HEK293 (cell line): ENCODE results near the gene TUBGCP6.

Experiments
- ZNF449 ChIP-seq: fragments of 450-650 bp; formaldehyde crosslinking; IDR thresholded peaks from 2 replicates; pipeline ENCODE4 v1.5.1; 2017; ENCODE audit warnings: missing biosample characterization, mild to moderate bottlenecking, missing genetic modification characterization, moderate library complexity
- TF ChIP-seq, protein P1 (sequence below): fragments of 450-650 bp; formaldehyde crosslinking; conservative IDR thresholded peaks from 2 replicates; pipeline ENCODE4 v1.5.1; 2016; ENCODE audit warnings: low read depth, missing biosample characterization, missing genetic modification characterization
- TF ChIP-seq, protein P2 (sequence below): fragments of 450-650 bp; formaldehyde crosslinking; IDR thresholded peaks from 2 replicates; pipeline ENCODE4 v1.5.1; 2016; ENCODE audit warnings: missing biosample characterization, missing genetic modification characterization
- TF ChIP-seq, protein P3 (sequence below): fragments of 450-650 bp; formaldehyde crosslinking; IDR thresholded peaks from 2 replicates; pipeline ENCODE4 v1.5.1; 2016; ENCODE audit warnings: missing biosample characterization, missing genetic modification characterization
- TF ChIP-seq, protein P4 (sequence below): IDR thresholded peaks from 2 replicates; pipeline ENCODE4 v1.6.1; 2011; ENCODE audit warnings: mild to moderate bottlenecking, low read depth, low read length, borderline replicate concordance

DNA sequence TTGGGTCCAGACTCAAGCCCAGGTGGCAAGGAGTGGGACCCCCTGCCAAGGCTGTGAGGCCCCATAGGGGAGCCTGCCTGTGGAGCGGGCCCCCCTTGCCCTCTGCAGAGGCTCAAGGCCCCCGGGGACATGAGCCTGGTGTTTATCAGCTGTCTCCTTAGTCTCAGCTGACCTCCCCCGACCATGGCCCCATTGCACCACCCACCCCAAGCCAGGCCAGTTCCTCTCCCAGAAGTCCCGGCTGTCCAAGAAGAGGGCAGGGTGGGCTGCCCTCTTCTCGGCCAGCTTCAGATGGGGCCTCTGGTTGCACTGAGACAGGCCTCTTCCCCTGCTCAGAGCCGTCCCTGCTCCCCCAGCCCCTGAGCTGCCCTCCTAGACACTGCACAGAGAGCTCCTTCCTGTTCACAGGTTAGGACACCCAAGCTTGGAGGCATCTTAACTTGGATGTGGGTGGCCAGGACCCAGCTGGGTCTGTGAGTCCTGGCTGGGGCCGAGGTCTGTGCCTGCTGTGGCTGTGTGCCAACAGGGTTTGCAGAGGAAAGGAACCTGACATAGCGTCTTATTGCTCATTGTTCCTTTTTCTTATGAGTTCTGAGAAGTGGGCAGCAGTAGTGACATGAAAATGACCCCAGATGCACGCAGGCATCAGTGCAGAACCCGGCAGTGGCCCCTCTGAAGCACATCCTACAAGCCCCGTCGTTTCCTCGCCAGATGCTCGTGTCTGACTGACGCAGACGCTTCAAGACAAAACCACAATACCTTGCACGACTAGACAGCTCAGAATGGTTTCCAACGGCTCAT lies 53.7 kb downstream of the TUBGCP6 start:
- TF ChIP-seq, protein P1, sequence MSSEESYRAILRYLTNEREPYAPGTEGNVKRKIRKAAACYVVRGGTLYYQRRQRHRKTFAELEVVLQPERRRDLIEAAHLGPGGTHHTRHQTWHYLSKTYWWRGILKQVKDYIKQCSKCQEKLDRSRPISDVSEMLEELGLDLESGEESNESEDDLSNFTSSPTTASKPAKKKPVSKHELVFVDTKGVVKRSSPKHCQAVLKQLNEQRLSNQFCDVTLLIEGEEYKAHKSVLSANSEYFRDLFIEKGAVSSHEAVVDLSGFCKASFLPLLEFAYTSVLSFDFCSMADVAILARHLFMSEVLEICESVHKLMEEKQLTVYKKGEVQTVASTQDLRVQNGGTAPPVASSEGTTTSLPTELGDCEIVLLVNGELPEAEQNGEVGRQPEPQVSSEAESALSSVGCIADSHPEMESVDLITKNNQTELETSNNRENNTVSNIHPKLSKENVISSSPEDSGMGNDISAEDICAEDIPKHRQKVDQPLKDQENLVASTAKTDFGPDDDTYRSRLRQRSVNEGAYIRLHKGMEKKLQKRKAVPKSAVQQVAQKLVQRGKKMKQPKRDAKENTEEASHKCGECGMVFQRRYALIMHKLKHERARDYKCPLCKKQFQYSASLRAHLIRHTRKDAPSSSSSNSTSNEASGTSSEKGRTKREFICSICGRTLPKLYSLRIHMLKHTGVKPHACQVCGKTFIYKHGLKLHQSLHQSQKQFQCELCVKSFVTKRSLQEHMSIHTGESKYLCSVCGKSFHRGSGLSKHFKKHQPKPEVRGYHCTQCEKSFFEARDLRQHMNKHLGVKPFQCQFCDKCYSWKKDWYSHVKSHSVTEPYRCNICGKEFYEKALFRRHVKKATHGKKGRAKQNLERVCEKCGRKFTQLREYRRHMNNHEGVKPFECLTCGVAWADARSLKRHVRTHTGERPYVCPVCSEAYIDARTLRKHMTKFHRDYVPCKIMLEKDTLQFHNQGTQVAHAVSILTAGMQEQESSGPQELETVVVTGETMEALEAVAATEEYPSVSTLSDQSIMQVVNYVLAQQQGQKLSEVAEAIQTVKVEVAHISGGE (tag by site-specific recombination), result no peak
- TF ChIP-seq, protein P2, sequence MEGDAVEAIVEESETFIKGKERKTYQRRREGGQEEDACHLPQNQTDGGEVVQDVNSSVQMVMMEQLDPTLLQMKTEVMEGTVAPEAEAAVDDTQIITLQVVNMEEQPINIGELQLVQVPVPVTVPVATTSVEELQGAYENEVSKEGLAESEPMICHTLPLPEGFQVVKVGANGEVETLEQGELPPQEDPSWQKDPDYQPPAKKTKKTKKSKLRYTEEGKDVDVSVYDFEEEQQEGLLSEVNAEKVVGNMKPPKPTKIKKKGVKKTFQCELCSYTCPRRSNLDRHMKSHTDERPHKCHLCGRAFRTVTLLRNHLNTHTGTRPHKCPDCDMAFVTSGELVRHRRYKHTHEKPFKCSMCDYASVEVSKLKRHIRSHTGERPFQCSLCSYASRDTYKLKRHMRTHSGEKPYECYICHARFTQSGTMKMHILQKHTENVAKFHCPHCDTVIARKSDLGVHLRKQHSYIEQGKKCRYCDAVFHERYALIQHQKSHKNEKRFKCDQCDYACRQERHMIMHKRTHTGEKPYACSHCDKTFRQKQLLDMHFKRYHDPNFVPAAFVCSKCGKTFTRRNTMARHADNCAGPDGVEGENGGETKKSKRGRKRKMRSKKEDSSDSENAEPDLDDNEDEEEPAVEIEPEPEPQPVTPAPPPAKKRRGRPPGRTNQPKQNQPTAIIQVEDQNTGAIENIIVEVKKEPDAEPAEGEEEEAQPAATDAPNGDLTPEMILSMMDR (tag by site-specific recombination), result no peak
- no peak for TF ChIP-seq ZNF449 (tag by site-specific recombination)
- TF ChIP-seq, protein P3, sequence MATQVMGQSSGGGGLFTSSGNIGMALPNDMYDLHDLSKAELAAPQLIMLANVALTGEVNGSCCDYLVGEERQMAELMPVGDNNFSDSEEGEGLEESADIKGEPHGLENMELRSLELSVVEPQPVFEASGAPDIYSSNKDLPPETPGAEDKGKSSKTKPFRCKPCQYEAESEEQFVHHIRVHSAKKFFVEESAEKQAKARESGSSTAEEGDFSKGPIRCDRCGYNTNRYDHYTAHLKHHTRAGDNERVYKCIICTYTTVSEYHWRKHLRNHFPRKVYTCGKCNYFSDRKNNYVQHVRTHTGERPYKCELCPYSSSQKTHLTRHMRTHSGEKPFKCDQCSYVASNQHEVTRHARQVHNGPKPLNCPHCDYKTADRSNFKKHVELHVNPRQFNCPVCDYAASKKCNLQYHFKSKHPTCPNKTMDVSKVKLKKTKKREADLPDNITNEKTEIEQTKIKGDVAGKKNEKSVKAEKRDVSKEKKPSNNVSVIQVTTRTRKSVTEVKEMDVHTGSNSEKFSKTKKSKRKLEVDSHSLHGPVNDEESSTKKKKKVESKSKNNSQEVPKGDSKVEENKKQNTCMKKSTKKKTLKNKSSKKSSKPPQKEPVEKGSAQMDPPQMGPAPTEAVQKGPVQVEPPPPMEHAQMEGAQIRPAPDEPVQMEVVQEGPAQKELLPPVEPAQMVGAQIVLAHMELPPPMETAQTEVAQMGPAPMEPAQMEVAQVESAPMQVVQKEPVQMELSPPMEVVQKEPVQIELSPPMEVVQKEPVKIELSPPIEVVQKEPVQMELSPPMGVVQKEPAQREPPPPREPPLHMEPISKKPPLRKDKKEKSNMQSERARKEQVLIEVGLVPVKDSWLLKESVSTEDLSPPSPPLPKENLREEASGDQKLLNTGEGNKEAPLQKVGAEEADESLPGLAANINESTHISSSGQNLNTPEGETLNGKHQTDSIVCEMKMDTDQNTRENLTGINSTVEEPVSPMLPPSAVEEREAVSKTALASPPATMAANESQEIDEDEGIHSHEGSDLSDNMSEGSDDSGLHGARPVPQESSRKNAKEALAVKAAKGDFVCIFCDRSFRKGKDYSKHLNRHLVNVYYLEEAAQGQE (tag by site-specific recombination), result no peak
- TF ChIP-seq, protein P4, sequence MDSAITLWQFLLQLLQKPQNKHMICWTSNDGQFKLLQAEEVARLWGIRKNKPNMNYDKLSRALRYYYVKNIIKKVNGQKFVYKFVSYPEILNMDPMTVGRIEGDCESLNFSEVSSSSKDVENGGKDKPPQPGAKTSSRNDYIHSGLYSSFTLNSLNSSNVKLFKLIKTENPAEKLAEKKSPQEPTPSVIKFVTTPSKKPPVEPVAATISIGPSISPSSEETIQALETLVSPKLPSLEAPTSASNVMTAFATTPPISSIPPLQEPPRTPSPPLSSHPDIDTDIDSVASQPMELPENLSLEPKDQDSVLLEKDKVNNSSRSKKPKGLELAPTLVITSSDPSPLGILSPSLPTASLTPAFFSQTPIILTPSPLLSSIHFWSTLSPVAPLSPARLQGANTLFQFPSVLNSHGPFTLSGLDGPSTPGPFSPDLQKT, result no peak
